Breast epithelium (tissue), 3 donors: Measurements from ENCODE around the gene OR10K2.

Experiments used
- POLR2A ChIP-seq: fragments of 450-650 bp; IDR thresholded peaks from one replicate; pipeline ENCODE4 v1.6.1; 2016; ENCODE audit warnings: antibody characterized with exemption, mild to moderate bottlenecking, moderate library complexity
- POLR2AphosphoS5 ChIP-seq, 3 donors: sonication (generic); formaldehyde crosslinking; IDR thresholded peaks; one replicate each; pipeline ENCODE4 v1.6.1; 2017; ENCODE audit warnings: antibody characterized with exemption in 3 of 3

- TF ChIP-seq POLR2A (no peak), POLR2AphosphoS5 (IDR thresholded peaks at IDR 0.05) (no peak)
Observed at GRCh38 chr1:158434741-158435140, 8.7 kb upstream of the OR10K2 start.
